Stromal cell of bone marrow (primary cell): ENCODE data around the gene CDK16.
"Not testable (repeated sequence)": the region's sequence is repeated elsewhere in the genome, so short reads cannot be mapped to it uniquely, and the experiment has no call there.

Experiments
- DNase-seq: peaks from one replicate; pipeline ENCODE4 v3.0.0-alpha.2; 2012; ENCODE audit warnings: low read depth

The CDK16 gene

DNA sequence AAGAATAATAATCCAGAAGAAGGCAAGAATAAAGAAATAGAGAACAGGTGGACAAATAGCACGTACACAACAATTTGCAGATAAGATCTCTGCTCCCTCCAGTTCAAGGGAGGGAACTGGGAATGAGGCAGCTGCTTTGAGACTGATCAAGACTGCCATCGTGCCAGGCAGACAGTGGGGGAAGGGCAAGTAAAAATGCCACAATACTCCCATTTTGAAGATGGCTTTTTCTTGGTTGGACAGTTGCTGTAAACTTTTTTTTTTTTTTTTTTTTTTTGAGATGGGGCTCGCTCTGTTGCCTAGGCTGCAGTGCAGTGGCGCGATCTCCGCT is 31.5 kb downstream of the CDK16 start:
- no peak for DNase-seq

DNA sequence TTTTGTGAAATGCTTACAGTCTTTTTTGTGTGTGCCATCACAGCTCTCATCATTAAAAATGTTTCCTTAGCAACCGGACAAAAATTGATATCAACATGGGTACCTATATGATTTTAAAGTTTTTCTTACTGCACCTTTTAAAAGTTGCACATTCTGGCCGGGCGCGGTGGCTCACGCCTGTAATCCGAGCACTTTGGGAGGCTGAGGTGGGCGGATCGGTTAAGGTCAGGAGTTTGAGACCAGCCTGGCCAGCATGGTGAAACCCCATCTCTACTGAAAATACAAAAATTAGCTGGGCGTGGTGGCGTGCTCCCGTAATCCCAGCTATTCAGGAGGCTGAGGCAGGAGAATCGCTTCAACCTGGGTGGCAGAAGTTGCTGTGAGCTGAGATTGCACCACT is 39.1 kb downstream of the CDK16 start:
- not testable (repeated sequence) for DNase-seq

DNA sequence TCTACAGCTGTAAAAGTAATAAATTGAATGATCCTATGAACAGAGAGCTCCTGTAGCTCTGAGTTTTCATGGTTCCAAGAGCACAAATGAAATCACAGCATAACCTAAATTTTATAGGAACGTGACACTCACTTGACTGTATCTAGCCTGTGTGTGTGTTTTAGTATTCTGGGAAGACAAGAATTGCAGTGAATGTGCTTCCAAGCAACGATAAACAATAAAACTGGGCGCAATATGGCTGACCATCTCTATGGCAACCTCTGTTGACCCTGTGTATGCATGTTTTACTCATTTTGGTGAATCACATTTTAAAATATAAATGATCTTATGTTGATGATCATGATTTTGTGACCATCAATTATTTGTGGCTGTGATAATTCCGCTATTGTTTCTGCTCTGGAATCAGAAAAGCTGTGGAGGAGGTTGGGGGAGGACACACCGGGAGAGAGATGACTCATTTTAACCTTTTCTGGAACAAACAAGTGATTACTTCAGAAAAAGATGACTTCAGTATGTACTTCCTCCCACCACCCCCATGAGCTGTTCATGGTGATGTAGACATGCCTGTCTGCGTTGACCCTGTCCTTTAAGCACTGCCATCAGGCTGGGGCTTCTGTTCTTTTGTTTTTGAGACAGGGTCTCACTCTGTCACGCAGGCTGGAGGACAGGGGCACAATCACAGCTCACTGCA is 46.1 kb downstream of the CDK16 start:
- DNase-seq: no peak

DNA sequence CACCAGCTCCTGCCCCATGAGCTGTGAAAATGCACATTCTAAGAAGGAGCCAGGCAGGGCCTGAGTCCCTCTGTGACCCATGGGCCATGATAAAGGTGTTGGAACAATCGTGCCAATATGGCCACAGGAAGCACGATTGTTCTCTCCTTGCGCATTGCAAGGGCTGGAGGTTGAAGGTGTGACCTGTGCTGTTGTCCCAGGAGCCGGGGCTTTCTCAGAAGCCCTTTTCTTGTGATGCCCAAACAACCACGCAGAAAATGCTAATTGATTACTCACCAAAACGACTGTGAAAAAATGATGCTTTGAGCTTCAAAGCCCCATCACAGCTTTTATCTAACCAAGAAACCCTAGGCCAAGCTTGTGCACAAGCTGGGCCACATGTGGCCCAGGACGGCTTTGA is 48.2 kb downstream of the CDK16 start:
- no peak for DNase-seq

DNA sequence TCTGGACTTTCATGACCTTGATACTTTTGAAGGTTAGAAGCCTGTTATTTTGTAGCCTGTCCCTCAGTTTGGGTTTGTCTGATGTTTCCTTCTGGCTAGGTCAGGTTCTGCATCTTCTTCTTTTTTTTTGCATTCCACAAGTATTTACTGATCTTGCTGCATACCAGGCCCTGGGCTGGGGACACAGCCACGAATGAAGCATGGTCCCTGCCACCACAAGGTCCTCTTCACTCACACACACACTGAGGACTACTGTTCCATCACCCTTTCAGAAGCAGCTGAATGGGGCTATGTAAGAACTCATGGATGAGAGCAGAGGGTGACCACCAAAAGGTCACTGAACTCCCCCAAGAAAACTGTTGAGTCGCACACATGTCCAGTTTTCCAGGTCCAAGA is 53.5 kb downstream of the CDK16 start:
- no peak for DNase-seq

DNA sequence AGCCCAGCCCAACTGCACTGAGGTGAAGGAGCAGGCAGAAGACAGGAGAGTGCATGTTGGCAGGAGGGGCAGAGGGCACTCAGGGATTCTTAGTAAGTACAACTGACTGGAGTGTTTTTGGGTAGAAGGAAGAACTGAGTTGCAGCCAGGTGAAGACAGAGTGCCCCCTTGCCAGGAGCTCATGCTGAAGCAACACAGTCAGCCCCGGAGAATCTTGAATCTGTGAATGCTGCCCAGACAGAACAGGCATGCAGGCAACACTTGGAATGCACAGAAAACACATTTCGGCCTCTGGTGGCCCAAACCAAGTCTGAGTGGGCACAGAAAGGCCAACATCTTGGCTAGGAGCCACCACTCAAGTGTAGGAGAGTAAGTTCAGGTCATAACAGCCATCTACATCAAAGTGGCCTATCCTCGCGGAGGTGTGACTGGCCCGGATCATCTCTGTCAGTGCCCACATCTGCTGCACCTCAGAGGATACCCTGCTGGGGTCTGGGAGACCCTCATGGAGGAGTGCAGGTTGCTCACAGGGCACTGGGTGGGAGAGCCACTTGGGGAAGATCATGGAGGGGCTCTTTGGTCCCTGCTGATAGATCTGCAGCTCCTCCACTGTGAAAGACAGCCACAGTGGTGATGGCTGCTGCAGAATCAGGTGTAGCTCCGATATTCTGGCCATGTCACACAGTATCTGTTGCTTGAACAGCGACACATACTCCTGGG is 54.7 kb downstream of the CDK16 start:
- no peak for DNase-seq

DNA sequence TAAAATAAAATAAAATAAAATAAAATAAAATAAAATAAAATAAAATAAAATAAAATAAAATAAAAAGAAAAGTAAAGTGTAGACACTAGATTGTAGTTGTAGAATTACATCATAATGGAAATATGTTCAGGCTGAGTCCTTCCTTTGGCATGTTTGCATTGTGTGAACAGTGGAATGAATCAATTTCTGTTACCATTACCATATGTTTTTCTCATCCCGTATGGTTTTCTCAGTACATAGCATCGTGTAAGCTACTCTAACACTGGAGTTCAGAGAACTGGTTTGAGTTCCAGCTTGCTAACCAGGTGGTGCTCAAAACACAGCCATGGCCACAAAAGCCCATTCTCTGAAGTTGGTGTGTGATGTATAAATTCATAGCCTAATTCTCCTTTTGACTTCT is 60.2 kb downstream of the CDK16 start:
- no peak for DNase-seq
